H9 (cell line): ENCODE measurements around the gene CHMP6. TPM values are rescaled to one million over a fixed set of nuclear protein-coding genes. Genes with fewer than 3 reads are reported as not detected.

Source experiments
- DNase-seq: peaks from one replicate; pipeline ENCODE4 v3.0.0-alpha.2; 2017
- H2AFZ ChIP-seq: one replicate; pipeline ENCODE4 v1.6.1; 2013; ENCODE audit warnings: mild to moderate bottlenecking, low read length, control low read depth, moderate library complexity
- H2AK5ac ChIP-seq: 2 replicates; pipeline ENCODE4 v1.6.1; 2013; ENCODE audit warnings: low read length, control low read depth, mixed read lengths; ENCODE audit not compliant: insufficient read length
- H2BK120ac ChIP-seq: one replicate; pipeline ENCODE4 v1.6.1; 2013; ENCODE audit warnings: low read depth, mild to moderate bottlenecking, low read length, control low read depth, inconsistent platforms; ENCODE audit not compliant: poor library complexity, severe bottlenecking
- H2BK12ac ChIP-seq: 2 replicates; pipeline ENCODE4 v1.6.1; 2013; ENCODE audit warnings: low read length, control low read depth, mixed read lengths, low read depth; ENCODE audit not compliant: insufficient read length
- H2BK15ac ChIP-seq: 2 replicates; pipeline ENCODE4 v1.6.1; 2013; ENCODE audit warnings: low read depth, low read length, control low read depth
- H2BK20ac ChIP-seq: one replicate; pipeline ENCODE4 v1.6.1; 2013; ENCODE audit warnings: low read depth, mild to moderate bottlenecking, low read length, control low read depth, inconsistent platforms; ENCODE audit not compliant: poor library complexity, severe bottlenecking
- H2BK5ac ChIP-seq: 2 replicates; pipeline ENCODE4 v1.6.1; 2013; ENCODE audit warnings: low read length, control low read depth, mixed read lengths; ENCODE audit not compliant: insufficient read length
- H3K14ac ChIP-seq: 2 replicates; pipeline ENCODE4 v1.6.1; 2013; ENCODE audit warnings: low read length, control low read depth; ENCODE audit not compliant: insufficient read depth
- H3K18ac ChIP-seq: 2 replicates; pipeline ENCODE4 v1.6.1; 2013; ENCODE audit warnings: low read depth, mild to moderate bottlenecking, mixed read lengths, low read length, control low read depth; ENCODE audit not compliant: insufficient read length
- H3K23ac ChIP-seq: 2 replicates; pipeline ENCODE4 v1.6.1; 2013; ENCODE audit warnings: low read length, control low read depth, mixed read lengths, low read depth; ENCODE audit not compliant: insufficient read length
- H3K23me2 ChIP-seq: 2 replicates; pipeline ENCODE4 v1.6.1; 2013; ENCODE audit warnings: low read depth, mild to moderate bottlenecking, mixed read lengths, low read length, control low read depth; ENCODE audit not compliant: insufficient read length, poor library complexity, severe bottlenecking
- H3K27ac ChIP-seq: 2 replicates; pipeline ENCODE4 v1.5.1; 2013; ENCODE audit warnings: low read length, control low read depth, mixed read lengths, low read depth; ENCODE audit not compliant: insufficient read length
- H3K27me3 ChIP-seq: 2 replicates; pipeline ENCODE4 v1.6.1; 2013; ENCODE audit warnings: low read length, control low read depth, inconsistent platforms; ENCODE audit not compliant: insufficient read depth
- H3K4ac ChIP-seq: 2 replicates; pipeline ENCODE4 v1.6.1; 2013; ENCODE audit warnings: low read depth, mild to moderate bottlenecking, control low read depth, inconsistent platforms, low read length, moderate library complexity
- H3K4me1 ChIP-seq: 2 replicates; pipeline ENCODE4 v1.6.1; 2013; ENCODE audit warnings: low read length, control low read depth, inconsistent platforms; ENCODE audit not compliant: insufficient read depth
- H3K4me2 ChIP-seq: 2 replicates; pipeline ENCODE4 v1.6.1; 2013; ENCODE audit warnings: low read length, control low read depth, mixed read lengths; ENCODE audit not compliant: insufficient read length, insufficient read depth
- H3K56ac ChIP-seq: 2 replicates; pipeline ENCODE4 v1.6.1; 2013; ENCODE audit warnings: low read depth, mild to moderate bottlenecking, mixed read lengths, low read length, control low read depth; ENCODE audit not compliant: insufficient read length
- H3K79me1 ChIP-seq: 2 replicates; pipeline ENCODE4 v1.6.1; 2013; ENCODE audit warnings: low read depth, mild to moderate bottlenecking, moderate library complexity, low read length, control low read depth, inconsistent platforms; ENCODE audit not compliant: insufficient read depth, poor library complexity, severe bottlenecking
- H3K79me2 ChIP-seq: 2 replicates; pipeline ENCODE4 v1.6.1; 2013; ENCODE audit warnings: low read length, control low read depth, inconsistent platforms; ENCODE audit not compliant: insufficient read depth
- H3K9ac ChIP-seq: 2 replicates; pipeline ENCODE4 v1.6.1; 2013; ENCODE audit warnings: low read length, control low read depth, mixed read lengths; ENCODE audit not compliant: insufficient read length; ENCODE audit errors: extremely low read depth
- H3K9me3 ChIP-seq: one replicate; pipeline ENCODE4 v1.6.1; 2013; ENCODE audit warnings: low read depth, low read length, inconsistent platforms; ENCODE audit not compliant: control insufficient read depth
- H3T11ph ChIP-seq: one replicate; pipeline ENCODE4 v1.6.1; 2013; ENCODE audit warnings: mild to moderate bottlenecking, low read length, control low read depth, inconsistent platforms
- H4K20me1 ChIP-seq: one replicate; pipeline ENCODE4 v1.6.1; 2013; ENCODE audit not compliant: control insufficient read depth, insufficient read length, insufficient read depth
- H4K5ac ChIP-seq: 2 replicates; pipeline ENCODE4 v1.6.1; 2013; ENCODE audit warnings: low read depth, mild to moderate bottlenecking, mixed read lengths, low read length, control low read depth; ENCODE audit not compliant: insufficient read length
- H4K8ac ChIP-seq: replicated peaks from 2 replicates; pipeline ENCODE4 v1.6.1; 2013; ENCODE audit warnings: low read length, control low read depth, mixed read lengths, low read depth; ENCODE audit not compliant: insufficient read length
- H4K91ac ChIP-seq: 2 replicates; pipeline ENCODE4 v1.6.1; 2013; ENCODE audit warnings: low read depth, mild to moderate bottlenecking, moderate library complexity, mixed read lengths, low read length, control low read depth; ENCODE audit not compliant: insufficient read length
- H3K27ac Mint-ChIP-seq, 3 experiments: 2 replicates in 2 of 3; 3 replicates in 1 of 3; pipeline ENCODE4 v1.8.0; 2020 to 2021; ENCODE audit warnings: mixed read lengths in 3 of 3, mild to moderate bottlenecking in 1 of 3, moderate library complexity in 1 of 3
- H3K27me3 Mint-ChIP-seq: 2 replicates; pipeline ENCODE4 v1.8.0; 2021; ENCODE audit warnings: low read depth, mild to moderate bottlenecking, moderate library complexity, mixed read lengths
- H3K36me3 Mint-ChIP-seq, 3 experiments: 2 replicates in 2 of 3; 3 replicates in 1 of 3; pipeline ENCODE4 v1.8.0; 2020 to 2021; ENCODE audit warnings: low read depth in 3 of 3, mixed read lengths in 3 of 3; ENCODE audit not compliant: insufficient read depth in 1 of 3
- H3K4me1 Mint-ChIP-seq, 2 experiments: 2 replicates each; pipeline ENCODE4 v1.8.0; 2020; ENCODE audit warnings: mixed read lengths in 2 of 2
- H3K4me3 Mint-ChIP-seq, 2 experiments: 2 replicates in 1 of 2; 3 replicates in 1 of 2; pipeline ENCODE4 v1.8.0; 2020 to 2021; ENCODE audit warnings: mild to moderate bottlenecking in 2 of 2, mixed read lengths in 2 of 2, moderate library complexity in 1 of 2
- H3K9me3 Mint-ChIP-seq, 2 experiments: 2 replicates in 1 of 2; 3 replicates in 1 of 2; pipeline ENCODE4 v1.8.0; 2020; ENCODE audit warnings: mild to moderate bottlenecking in 2 of 2, mixed read lengths in 2 of 2, moderate library complexity in 1 of 2
- CTCF ChIP-seq: fragments of 200-600 bp; sonication (generic); conservative IDR thresholded peaks from 3 replicates; pipeline ENCODE4 v1.8.0; 2021; ENCODE audit warnings: antibody characterized with exemption, mild to moderate bottlenecking
- WGBS: extraction: QIAGEN DNeasy Blood & Tissue Kit; methylation state at CpG from one replicate; pipeline ENCODE4 v1.1.7; 2013; ENCODE audit warnings: missing lambda C conversion rate, low lambda C conversion rate, mixed read lengths; ENCODE audit not compliant: insufficient read length; ENCODE audit errors: extremely low coverage; 5-methylcytosine and 5-hydroxymethylcytosine counted together
- total RNA-seq: library from RNA; stranded (reverse); gene quantifications from 2 replicates; pipeline ENCODE4 v1.2.1, GENCODE V29; 2021

Gene CHMP6
- total RNA-seq, 1 experiment from 2014 or later, result 23.4 TPM

GRCh38 chr17:80963812-80964543 is 27.7 kb upstream of the CHMP6 start:
- no peak overlapping the region for H3K27ac ChIP-seq
- no peaks in the 10 kb centered on the region for H3K9me3 ChIP-seq
- Mint-ChIP-seq H3K4me1 (peaks cover 7 to 9% of the 10 kb centered on the region in 2 experiments), H3K36me3 (peaks cover 0 to 11% (median 5%) of the 10 kb centered on the region in 3 experiments; a peak in 4 of 7 replicates), H3K27me3 (peaks cover 2% of the 10 kb centered on the region; the same call in 1 of the 2 replicates), H3K27ac (peak overlapping the region in 1 of 3 experiments; percentile 57; a peak in 2 of 7 replicates), H3K4me3 (no peak overlapping the region), H3K9me3 (no peaks in the 10 kb centered on the region)
- H3K27me3 ChIP-seq, result no peaks in the 10 kb centered on the region
- no peak overlapping the region for H3T11ph ChIP-seq
- H2BK15ac ChIP-seq, result no peak overlapping the region
- H2AFZ ChIP-seq, result no peak overlapping the region
- H3K23ac ChIP-seq, result no peak overlapping the region
- no peaks in the 10 kb centered on the region for H3K79me1 ChIP-seq
- H3K9ac ChIP-seq, result no peak overlapping the region
- no peak overlapping the region for H4K8ac ChIP-seq
- no peaks in the 10 kb centered on the region for H4K20me1 ChIP-seq
- H3K18ac ChIP-seq, result no peak overlapping the region
- DNase-seq, result no peak
- H3K14ac ChIP-seq, result no peak overlapping the region; the same call in 1 of the 2 replicates
- H3K56ac ChIP-seq, result no peak overlapping the region
- no peak overlapping the region for H3K4ac ChIP-seq
- H2BK5ac ChIP-seq, result no peak overlapping the region
- H4K91ac ChIP-seq, result no peak overlapping the region
- H2BK12ac ChIP-seq, result no peak overlapping the region
- H2BK120ac ChIP-seq, result no peak overlapping the region
- no peak overlapping the region for H2AK5ac ChIP-seq
- no peaks in the 10 kb centered on the region for H3K79me2 ChIP-seq
- no peak overlapping the region for H2BK20ac ChIP-seq
- no peak overlapping the region for H3K4me2 ChIP-seq
- TF ChIP-seq CTCF, result no peak
- H3K23me2 ChIP-seq, result no peaks in the 10 kb centered on the region
- no CpG with 5 or more reads among the region's 49 CpGs for WGBS
- H4K5ac ChIP-seq, result no peak overlapping the region
- no peaks in the 10 kb centered on the region for H3K4me1 ChIP-seq
